WTC11 (cell line): ENCODE data around the gene PAM. TPM values are rescaled to one million over a fixed set of nuclear protein-coding genes. Genes with fewer than 3 reads are reported as not detected.

ENCODE experiments used
- ATAC-seq: fragments of 200-7000 bp; cut with Tn5 transposase; 2 replicates; pipeline ENCODE4 v1.10.0; 2021; ENCODE audit warnings: mild to moderate bottlenecking, moderate library complexity
- CTCF ChIA-PET: fragments of 300-600 bp; sonication (Branson Sonifier 250); formaldehyde crosslinking; loops from one replicate; lab custom pipeline; 2021; ENCODE audit warnings: antibody characterized with exemption; lab: Charles Lee
- POLR2A ChIA-PET: fragments of 350-600 bp; sonication (Branson Sonifier 250); formaldehyde crosslinking; loops from one replicate; lab custom pipeline; 2021; ENCODE audit warnings: antibody characterized with exemption; lab: Charles Lee
- DNase-seq: peaks from one replicate; pipeline ENCODE4 v3.0.0; 2021; ENCODE audit warnings: low spot score
- H3K27ac Mint-ChIP-seq: 2 replicates; pipeline ENCODE4 v1.8.0; 2021; ENCODE audit warnings: mixed read lengths
- H3K27me3 Mint-ChIP-seq: 2 replicates; pipeline ENCODE4 v1.8.0; 2021; ENCODE audit warnings: low read depth, mild to moderate bottlenecking, moderate library complexity, mixed read lengths
- H3K36me3 Mint-ChIP-seq: 2 replicates; pipeline ENCODE4 v1.8.0; 2021; ENCODE audit warnings: mixed read lengths
- H3K4me1 Mint-ChIP-seq: 2 replicates; pipeline ENCODE4 v1.8.0; 2022; ENCODE audit warnings: mixed read lengths
- H3K4me3 Mint-ChIP-seq: 2 replicates; pipeline ENCODE4 v1.8.0; 2021; ENCODE audit warnings: mild to moderate bottlenecking, moderate library complexity, mixed read lengths
- H3K9me3 Mint-ChIP-seq: 2 replicates; pipeline ENCODE4 v1.8.0; 2021; ENCODE audit warnings: mixed read lengths
- ATF2 ChIP-seq: sonication (generic); formaldehyde crosslinking; IDR thresholded peaks from 2 replicates; pipeline ENCODE4 v1.8.1; 2022; ENCODE audit warnings: low read depth, missing genetic modification reagents, borderline replicate concordance
- CREB1 ChIP-seq: sonication (generic); formaldehyde crosslinking; IDR thresholded peaks from 2 replicates; pipeline ENCODE4 v1.8.0; 2023; ENCODE audit warnings: mild to moderate bottlenecking, missing genetic modification reagents
- CTCF ChIP-seq: fragments of 200-600 bp; IDR thresholded peaks from 2 replicates; pipeline ENCODE4 v1.8.0; 2022; ENCODE audit warnings: antibody characterized with exemption
- E2F1 ChIP-seq: sonication (generic); formaldehyde crosslinking; IDR thresholded peaks from 2 replicates; pipeline ENCODE4 v1.8.0; 2022; ENCODE audit warnings: mild to moderate bottlenecking, missing genetic modification reagents
- E2F5 ChIP-seq: sonication (generic); formaldehyde crosslinking; IDR thresholded peaks from 2 replicates; pipeline ENCODE4 v1.8.1; 2022; ENCODE audit warnings: mild to moderate bottlenecking, moderate library complexity, missing genetic modification reagents
- FOXP1 ChIP-seq: sonication (generic); formaldehyde crosslinking; IDR thresholded peaks from 2 replicates; pipeline ENCODE4 v1.8.0; 2022; ENCODE audit warnings: missing genetic modification reagents, mild to moderate bottlenecking, moderate library complexity, borderline replicate concordance
- GTF2I ChIP-seq: fragments of 250-450 bp; sonication (Bioruptor Pico); conservative IDR thresholded peaks from 2 replicates; pipeline ENCODE4 v1.4.0; 2021; ENCODE audit warnings: mild to moderate bottlenecking
- JAZF1 ChIP-seq: fragments of 250-450 bp; sonication (Bioruptor Pico); IDR thresholded peaks from 2 replicates; pipeline ENCODE4 v1.9.0; 2021; ENCODE audit warnings: moderate library complexity, mild to moderate bottlenecking, inconsistent platforms
- MLX ChIP-seq: sonication (generic); formaldehyde crosslinking; IDR thresholded peaks from 2 replicates; pipeline ENCODE4 v1.8.1; 2023; ENCODE audit warnings: mild to moderate bottlenecking, missing genetic modification reagents, moderate library complexity
- NFATC4 ChIP-seq: fragments of 250-450 bp; sonication (Bioruptor Pico); IDR thresholded peaks from 2 replicates; pipeline ENCODE4 v1.9.0; 2021; ENCODE audit warnings: mild to moderate bottlenecking
- SOX15 ChIP-seq: fragments of 250-450 bp; sonication (Bioruptor Pico); IDR thresholded peaks from 2 replicates; pipeline ENCODE4 v1.9.0; 2021; ENCODE audit warnings: mild to moderate bottlenecking
- SP1 ChIP-seq: sonication (generic); formaldehyde crosslinking; conservative IDR thresholded peaks from 2 replicates; pipeline ENCODE4 v1.8.1; 2022; ENCODE audit warnings: missing genetic modification reagents
- TEAD4 ChIP-seq: sonication (generic); formaldehyde crosslinking; IDR thresholded peaks from 2 replicates; pipeline ENCODE4 v1.8.0; 2022; ENCODE audit warnings: mild to moderate bottlenecking, missing genetic modification reagents
- USF1 ChIP-seq: sonication (generic); formaldehyde crosslinking; IDR thresholded peaks from 2 replicates; pipeline ENCODE4 v1.8.0; 2022; ENCODE audit warnings: mild to moderate bottlenecking, missing genetic modification reagents
- ZNF121 ChIP-seq: sonication (generic); formaldehyde crosslinking; IDR thresholded peaks from 2 replicates; pipeline ENCODE4 v1.8.0; 2023; ENCODE audit warnings: missing genetic modification reagents
- ZNF219 ChIP-seq: sonication (generic); formaldehyde crosslinking; IDR thresholded peaks from 2 replicates; pipeline ENCODE4 v1.8.0; 2023; ENCODE audit warnings: missing genetic modification reagents, mild to moderate bottlenecking, borderline replicate concordance
- ZNF263 ChIP-seq: sonication (generic); formaldehyde crosslinking; IDR thresholded peaks from 2 replicates; pipeline ENCODE4 v1.8.1; 2022; ENCODE audit warnings: low read depth, mild to moderate bottlenecking, moderate library complexity, missing genetic modification reagents
- ZNF425 ChIP-seq: fragments of 250-450 bp; sonication (Bioruptor Pico); conservative IDR thresholded peaks from 2 replicates; pipeline ENCODE4 v1.9.0; 2021; ENCODE audit warnings: mild to moderate bottlenecking
- ZSCAN18 ChIP-seq: fragments of 250-450 bp; sonication (Bioruptor Pico); IDR thresholded peaks from 2 replicates; pipeline ENCODE4 v2.1.2; 2022; ENCODE audit warnings: mild to moderate bottlenecking, moderate library complexity
- total RNA-seq: library from RNA; stranded (reverse); gene quantifications from 3 replicates; pipeline ENCODE4 v1.2.3, GENCODE V29; 2021

Gene PAM
- total RNA-seq, 1 experiment from 2014 or later = 52.3 TPM

- CTCF ChIA-PET = no interaction called here
- POLR2A ChIA-PET = no interaction called here
- H3K27ac Mint-ChIP-seq = no peak overlapping the region
- peaks cover 13% of the 10 kb centered on the region for H3K4me1 Mint-ChIP-seq
- no peaks in the 10 kb centered on the region for H3K27me3 Mint-ChIP-seq
- TF ChIP-seq ZNF219 (CRISPR knock-in tag) (no peak), ZSCAN18 (CRISPR knock-in tag) (no peak), MLX (no peak), JAZF1 (no peak), TEAD4 (CRISPR knock-in tag) (no peak), ZNF263 (CRISPR knock-in tag) (no peak), SOX15 (CRISPR knock-in tag) (no peak), FOXP1 (CRISPR knock-in tag) (no peak), SP1 (CRISPR knock-in tag) (no peak), CTCF (no peak), ATF2 (CRISPR knock-in tag) (no peak), NFATC4 (no peak), CREB1 (CRISPR knock-in tag) (no peak), USF1 (CRISPR knock-in tag) (no peak), ZNF425 (CRISPR knock-in tag) (no peak), GTF2I (CRISPR knock-in tag) (no peak), ZNF121 (CRISPR knock-in tag) (no peak), E2F1 (CRISPR knock-in tag) (no peak), E2F5 (CRISPR knock-in tag) (no peak)
- H3K4me3 Mint-ChIP-seq = no peak overlapping the region
- no peaks in the 10 kb centered on the region for H3K36me3 Mint-ChIP-seq
- ATAC-seq = no peak
- no peak for DNase-seq
- 0 out of 2 replicates have a peak, but pooled peaks cover 4% of the 10 kb centered on the region for H3K9me3 Mint-ChIP-seq
Observed at GRCh38 chr5:102879741-102880140, 124.6 kb downstream of the PAM start.
